H1 (cell line): ENCODE measurements around the gene NUCB1. TPM values are rescaled to one million over a fixed set of nuclear protein-coding genes. Genes with fewer than 3 reads are reported as not detected.

Experiments used
- CTCF ChIA-PET: fragments of 300-600 bp; sonication (Branson Sonifier 250); formaldehyde crosslinking; loops from one replicate; lab custom pipeline; 2021; ENCODE audit not compliant: partially characterized antibody; lab: Charles Lee
- POLR2A ChIA-PET: fragments of 300-600 bp; sonication (Branson Sonifier 250); formaldehyde crosslinking; loops from one replicate; lab custom pipeline; 2021; ENCODE audit warnings: inconsistent platforms; ENCODE audit not compliant: partially characterized antibody; lab: Charles Lee
- DNase-seq, 2 experiments: peaks; one replicate each; pipeline versions ENCODE4 v3.0.0 to v3.0.0-alpha.2; 2010 to 2022; ENCODE audit warnings: low spot score in 2 of 2, low read depth in 1 of 2, mixed read lengths in 1 of 2
- FAIRE-seq: peaks from 2 replicates; lab custom pipeline; 2011; peaks lifted over from hg19 to GRCh38; lab: Jason Lieb, UNC
- H2AFZ ChIP-seq: 2 replicates; pipeline ENCODE4 v1.8.1; 2012; ENCODE audit warnings: low read length, inconsistent platforms
- H2AK5ac ChIP-seq: 2 replicates; pipeline ENCODE4 v1.6.1; 2013; ENCODE audit warnings: low read depth, low read length
- H2BK120ac ChIP-seq: replicated peaks from 2 replicates; pipeline ENCODE3; 2013; ENCODE audit warnings: low read depth, low read length, inconsistent platforms
- H2BK12ac ChIP-seq: 2 replicates; pipeline ENCODE4 v1.6.1; 2013; ENCODE audit warnings: low read depth, low read length
- H2BK15ac ChIP-seq: 2 replicates; pipeline ENCODE4 v1.6.1; 2013; ENCODE audit warnings: low read length
- H2BK20ac ChIP-seq: 2 replicates; pipeline ENCODE4 v1.6.1; 2013; ENCODE audit warnings: low read length
- H2BK5ac ChIP-seq: 2 replicates; pipeline ENCODE4 v1.6.1; 2013; ENCODE audit warnings: low read depth, low read length
- H3K14ac ChIP-seq: 2 replicates; pipeline ENCODE4 v1.6.1; 2013; ENCODE audit warnings: inconsistent platforms; ENCODE audit not compliant: insufficient read length
- H3K18ac ChIP-seq: 2 replicates; pipeline ENCODE4 v1.6.1; 2013; ENCODE audit warnings: low read length; ENCODE audit errors: extremely low read depth
- H3K23ac ChIP-seq: 2 replicates; pipeline ENCODE4 v1.6.1; 2013; ENCODE audit warnings: inconsistent platforms; ENCODE audit not compliant: insufficient read length
- H3K23me2 ChIP-seq: 2 replicates; pipeline ENCODE4 v1.6.1; 2013; ENCODE audit warnings: low read depth, low read length
- H3K27ac ChIP-seq: 2 replicates; pipeline ENCODE4 v1.6.1; 2011; ENCODE audit warnings: low read depth, low read length, inconsistent platforms
- H3K27me3 ChIP-seq, 4 experiments: replicated peaks in 1 of 4; 1 replicate in 1 of 4; 2 replicates in 3 of 4; pipeline versions ENCODE4 v1.6.1 to v1.8.1; 2011 to 2013; ENCODE audit warnings: low read length in 3 of 4, mild to moderate bottlenecking in 3 of 4, inconsistent platforms in 2 of 4, mixed read lengths in 2 of 4, moderate library complexity in 1 of 4; ENCODE audit not compliant: control insufficient read depth in 3 of 4, insufficient read depth in 3 of 4; ENCODE audit errors: extremely low read depth in 1 of 4
- H3K36me3 ChIP-seq, 4 experiments: 2 replicates each; pipeline versions ENCODE4 v1.6.1 to v1.8.1; 2011 to 2013; ENCODE audit warnings: mild to moderate bottlenecking in 4 of 4, low read length in 3 of 4, moderate library complexity in 2 of 4, control low read depth in 1 of 4, inconsistent platforms in 1 of 4; ENCODE audit not compliant: insufficient read depth in 4 of 4, control insufficient read depth in 2 of 4
- H3K4ac ChIP-seq: replicated peaks from 2 replicates; pipeline ENCODE3; 2013; ENCODE audit warnings: low read length, low read depth, mixed read lengths, inconsistent platforms; ENCODE audit not compliant: insufficient read length
- H3K4me1 ChIP-seq, 4 experiments: replicated peaks in 1 of 4; 1 replicate in 1 of 4; 2 replicates in 3 of 4; pipeline versions ENCODE4 v1.6.1 to v1.8.1; 2011 to 2013; ENCODE audit warnings: low read length in 3 of 4, inconsistent platforms in 2 of 4, mixed read lengths in 1 of 4; ENCODE audit not compliant: insufficient read depth in 4 of 4, control insufficient read depth in 3 of 4
- H3K4me2 ChIP-seq, 2 experiments: 2 replicates each; pipeline versions ENCODE4 v1.6.1 to v1.8.1; 2011 to 2013; ENCODE audit warnings: low read depth in 2 of 2, low read length in 2 of 2, control low read depth in 1 of 2, inconsistent platforms in 1 of 2, mild to moderate bottlenecking in 1 of 2; ENCODE audit not compliant: insufficient read depth in 1 of 2
- H3K4me3 ChIP-seq, 4 experiments: fragments of 200-600, 300-600 bp in 1 of 4; sonication (generic), shearing (Covaris generic), sonication (Bioruptor Twin) in 1 of 4; 2 replicates each; pipeline versions ENCODE4 v1.5.1 to v1.8.1; 2011 to 2016; ENCODE audit warnings: low read length in 4 of 4, low read depth in 3 of 4, control low read depth in 2 of 4, inconsistent platforms in 2 of 4, mild to moderate bottlenecking in 2 of 4, mixed read lengths in 1 of 4, moderate library complexity in 1 of 4; ENCODE audit not compliant: insufficient read depth in 2 of 4; ENCODE audit errors: extremely low read depth in 1 of 4
- H3K56ac ChIP-seq: replicated peaks from 2 replicates; pipeline ENCODE3; 2013; ENCODE audit warnings: low read depth, mild to moderate bottlenecking, mixed read lengths, low read length, inconsistent platforms; ENCODE audit not compliant: insufficient read length
- H3K79me1 ChIP-seq: 2 replicates; pipeline ENCODE4 v1.6.1; 2013; ENCODE audit warnings: low read depth, low read length, control low read depth
- H3K79me2 ChIP-seq, 2 experiments: 2 replicates each; pipeline versions ENCODE4 v1.6.1 to v1.8.1; 2012 to 2013; ENCODE audit warnings: low read length in 2 of 2, mild to moderate bottlenecking in 2 of 2, inconsistent platforms in 1 of 2; ENCODE audit not compliant: insufficient read depth in 2 of 2, control insufficient read depth in 1 of 2
- H3K9ac ChIP-seq, 4 experiments: replicated peaks in 1 of 4; 1 replicate in 1 of 4; 2 replicates in 3 of 4; pipeline versions ENCODE4 v1.6.1 to v1.8.1; 2011 to 2013; ENCODE audit warnings: low read depth in 3 of 4, low read length in 3 of 4, control low read depth in 2 of 4, mild to moderate bottlenecking in 2 of 4, moderate library complexity in 2 of 4, inconsistent platforms in 1 of 4; ENCODE audit errors: extremely low read depth in 1 of 4
- H3K9me3 ChIP-seq, 2 experiments: 2 replicates each; pipeline versions ENCODE4 v1.6.1 to v1.8.1; 2012 to 2013; ENCODE audit warnings: mild to moderate bottlenecking in 2 of 2, moderate library complexity in 2 of 2, control low read depth in 1 of 2, inconsistent platforms in 1 of 2, low read depth in 1 of 2, low read length in 1 of 2, mixed read lengths in 1 of 2; ENCODE audit not compliant: insufficient read depth in 2 of 2
- H4K20me1 ChIP-seq, 2 experiments: replicated peaks in 1 of 2; 2 replicates each; pipeline versions ENCODE3 to v1.8.1; 2011 to 2013; ENCODE audit warnings: inconsistent platforms in 2 of 2, low read length in 2 of 2, mild to moderate bottlenecking in 1 of 2; ENCODE audit not compliant: insufficient read depth in 2 of 2, control insufficient read depth in 1 of 2
- H4K5ac ChIP-seq: 2 replicates; pipeline ENCODE4 v1.6.1; 2013; ENCODE audit warnings: low read length, low read depth, mixed read lengths, inconsistent platforms; ENCODE audit not compliant: insufficient read length
- H4K8ac ChIP-seq: 2 replicates; pipeline ENCODE4 v1.8.0; 2013; ENCODE audit warnings: mild to moderate bottlenecking, moderate library complexity, low read length, inconsistent platforms; ENCODE audit not compliant: insufficient read depth; ENCODE audit errors: extremely low read depth
- H4K91ac ChIP-seq: replicated peaks from 2 replicates; pipeline ENCODE3; 2013; ENCODE audit warnings: low read length, mixed read lengths, inconsistent platforms; ENCODE audit not compliant: insufficient read length
- ATF2 ChIP-seq: IDR thresholded peaks from 2 replicates; pipeline ENCODE4 v1.6.1; 2012; ENCODE audit warnings: low read length, inconsistent platforms
- BACH1 ChIP-seq: IDR thresholded peaks from 2 replicates; pipeline ENCODE4 v1.6.1; 2012; ENCODE audit warnings: low read length, improper control_type of control experiment
- KDM1A ChIP-seq: fragments of 200-600, 300-600 bp; sonication (generic); IDR thresholded peaks from 2 replicates; pipeline ENCODE4 v1.7.1; 2016; ENCODE audit warnings: mild to moderate bottlenecking, low read length, borderline replicate concordance
- NANOG ChIP-seq: IDR thresholded peaks from 2 replicates; pipeline ENCODE4 v1.6.1; 2011; ENCODE audit warnings: low read length, low read depth, mild to moderate bottlenecking, inconsistent platforms; ENCODE audit not compliant: insufficient read depth, poor library complexity, severe bottlenecking
- SIX5 ChIP-seq: IDR thresholded peaks from 2 replicates; pipeline ENCODE4 v1.6.1; 2011; ENCODE audit warnings: mild to moderate bottlenecking, low read depth, low read length
- WGBS, 2 experiments: shearing (Covaris generic) in 1 of 2; methylation state at CpG; one replicate each; pipeline versions ENCODE4 v1.1.6 to v1.1.7; 2013 to 2015; ENCODE audit warnings: low lambda C conversion rate in 2 of 2, mixed read lengths in 2 of 2, inconsistent platforms in 1 of 2, low coverage in 1 of 2, missing lambda C conversion rate in 1 of 2; ENCODE audit not compliant: insufficient replicate concordance in 2 of 2, insufficient coverage in 1 of 2, insufficient read length in 1 of 2; ENCODE audit errors: extremely low coverage in 1 of 2, missing lambda C conversion rate in 1 of 2; 5-methylcytosine and 5-hydroxymethylcytosine counted together
- polyA plus RNA-seq, 7 experiments: library from polyadenylated mRNA; depleted of rRNA in 3 of 7; stranded (reverse) in 5 of 7; unstranded in 2 of 7; fragments of >200 nt in 5 of 7; fragments of 200-250 nt in 2 of 7; gene quantifications; 1 replicate in 5 of 7; 2 replicates in 1 of 7; 4 replicates in 1 of 7; pipeline versions ENCODE4 v1.2.1 to v1.2.3, GENCODE V29; 2011 to 2013; ENCODE audit warnings: missing spikeins in 2 of 7, mixed read lengths in 2 of 7
- total RNA-seq: library from RNA; stranded (reverse); fragmentation: NEBNext Ultra II Directional; extraction: Animal tissue kit (Norgen Biotek cat#: 25700); gene quantifications from 2 replicates; pipeline ENCODE4 v1.2.1, GENCODE V29; 2021

The NUCB1 gene
- total and polyA plus RNA-seq, 2 of the 8 experiments (the other 6 are each of a cell fraction or from before 2014, with no cell fraction given): 111 to 121 TPM

GRCh38 chr19:48852292-48852691 is 47.8 kb upstream of the NUCB1 start:
- H2AK5ac ChIP-seq: no peak overlapping the region
- no peaks in the 10 kb centered on the region for H3K23me2 ChIP-seq
- no peaks in the 10 kb centered on the region for H3K4me1 ChIP-seq
- H3K56ac ChIP-seq: no peak overlapping the region
- no peak overlapping the region for H3K9ac ChIP-seq
- H3K27me3 ChIP-seq: no peaks in the 10 kb centered on the region
- peaks cover 0 to 6% (median 2%) of the 10 kb centered on the region in 4 experiments; a peak in 3 of 8 replicates for H3K36me3 ChIP-seq
- H2BK5ac ChIP-seq: no peak overlapping the region
- POLR2A ChIA-PET: interaction anchor here (1.1 to 8.0 kb wide), 3 partner anchors 10 to 106 kb away, joined by 3 to 40 read pairs (median 8); partner anchors contain the start of genes IZUMO1 and PPP1R15A
- FAIRE-seq (no peak), DNase-seq (no peak)
- no peak overlapping the region for H3K4me2 ChIP-seq
- H3K4me3 ChIP-seq: no peak overlapping the region
- no peak overlapping the region for H2BK15ac ChIP-seq
- H3K18ac ChIP-seq: no peak overlapping the region
- H2BK12ac ChIP-seq: no peak overlapping the region
- no peak overlapping the region for H2BK20ac ChIP-seq
- WGBS, 2 experiments: 91% methylated on average over 4 of the region's 4 CpGs; no CpG with 5 or more reads in 1 of the 2 experiments
- no peak overlapping the region for H2AFZ ChIP-seq
- H3K9me3 ChIP-seq: no peaks in the 10 kb centered on the region
- CTCF ChIA-PET: interaction anchor here (0.8 to 3.5 kb wide), 9 partner anchors 8 to 139 kb away, joined by 3 to 15 read pairs (median 3); no protein-coding TSS in a partner anchor
- H3K27ac ChIP-seq: no peak overlapping the region
- no peak overlapping the region for H3K14ac ChIP-seq
- TF ChIP-seq NANOG (no peak), SIX5 (peak; percentile 39), KDM1A (no peak), ATF2 (no peak), BACH1 (no peak)
- no peak overlapping the region for H2BK120ac ChIP-seq
- H4K5ac ChIP-seq: no peak overlapping the region
- peaks cover 0 to 1% of the 10 kb centered on the region in 2 experiments for H4K20me1 ChIP-seq
- H3K79me2 ChIP-seq: no peaks in the 10 kb centered on the region
- H4K8ac ChIP-seq: no peak overlapping the region
- no peaks in the 10 kb centered on the region for H3K79me1 ChIP-seq
- no peak overlapping the region for H3K4ac ChIP-seq
- no peak overlapping the region for H3K23ac ChIP-seq
- H4K91ac ChIP-seq: no peak overlapping the region
